Measurements from ENCODE around the gene SPATA2L. TPM values are rescaled to one million over a fixed set of nuclear protein-coding genes. Genes with fewer than 3 reads are reported as not detected.

The SPATA2L gene
- total RNA-seq, 4 donors from 2014 or later = 1.3 to 7.5 (median 3.2) TPM

DNA sequence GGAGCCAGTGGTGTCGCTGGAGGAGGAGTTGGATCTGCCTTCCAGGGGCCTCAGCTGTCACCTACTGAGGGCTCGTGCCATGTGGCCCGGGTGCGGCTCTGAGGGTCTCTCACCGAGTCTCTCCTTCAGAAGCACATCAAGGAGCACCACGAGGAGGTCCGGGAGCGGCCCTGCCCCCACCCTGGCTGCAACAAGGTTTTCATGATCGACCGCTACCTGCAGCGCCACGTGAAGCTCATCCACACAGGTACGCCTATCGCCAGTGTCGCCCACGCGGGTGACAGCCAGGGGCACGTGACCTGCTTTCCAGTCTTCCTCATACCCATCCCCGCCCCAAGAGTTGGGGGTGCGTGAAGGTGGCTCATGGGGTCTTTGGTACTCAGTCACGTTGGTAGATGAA, 32.3 kb upstream of the SPATA2L start:
- no peaks in the 10 kb centered on the region for H3K4me1 ChIP-seq
- H3K36me3 ChIP-seq = peaks cover 0 to 95% of the 10 kb centered on the region in 2 donors
- H3K27me3 ChIP-seq = no peaks in the 10 kb centered on the region
- in situ Hi-C loops (cut with MboI; ENCODE audit: low sequenced_read_pairs in 4 of 4) (no loop called here), intact Hi-C loops (cut with DNase I; ENCODE audit: low total_unique reads) (no loop called here)
- no peak overlapping the region for H3K4me3 ChIP-seq
- no peak overlapping the region for H3K27ac ChIP-seq
- DNase-seq = no peak
- ATAC-seq = no peak
- H3K9me3 ChIP-seq = no peaks in the 10 kb centered on the region
- TF ChIP-seq, protein P1, sequence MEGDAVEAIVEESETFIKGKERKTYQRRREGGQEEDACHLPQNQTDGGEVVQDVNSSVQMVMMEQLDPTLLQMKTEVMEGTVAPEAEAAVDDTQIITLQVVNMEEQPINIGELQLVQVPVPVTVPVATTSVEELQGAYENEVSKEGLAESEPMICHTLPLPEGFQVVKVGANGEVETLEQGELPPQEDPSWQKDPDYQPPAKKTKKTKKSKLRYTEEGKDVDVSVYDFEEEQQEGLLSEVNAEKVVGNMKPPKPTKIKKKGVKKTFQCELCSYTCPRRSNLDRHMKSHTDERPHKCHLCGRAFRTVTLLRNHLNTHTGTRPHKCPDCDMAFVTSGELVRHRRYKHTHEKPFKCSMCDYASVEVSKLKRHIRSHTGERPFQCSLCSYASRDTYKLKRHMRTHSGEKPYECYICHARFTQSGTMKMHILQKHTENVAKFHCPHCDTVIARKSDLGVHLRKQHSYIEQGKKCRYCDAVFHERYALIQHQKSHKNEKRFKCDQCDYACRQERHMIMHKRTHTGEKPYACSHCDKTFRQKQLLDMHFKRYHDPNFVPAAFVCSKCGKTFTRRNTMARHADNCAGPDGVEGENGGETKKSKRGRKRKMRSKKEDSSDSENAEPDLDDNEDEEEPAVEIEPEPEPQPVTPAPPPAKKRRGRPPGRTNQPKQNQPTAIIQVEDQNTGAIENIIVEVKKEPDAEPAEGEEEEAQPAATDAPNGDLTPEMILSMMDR (IDR thresholded peaks at IDR 0.05 in 4 of 5, conservative IDR thresholded peaks at IDR 0.05 in 1 of 5) = no peak
- TF ChIP-seq POLR2A (IDR thresholded peaks at IDR 0.05) = no peak

DNA sequence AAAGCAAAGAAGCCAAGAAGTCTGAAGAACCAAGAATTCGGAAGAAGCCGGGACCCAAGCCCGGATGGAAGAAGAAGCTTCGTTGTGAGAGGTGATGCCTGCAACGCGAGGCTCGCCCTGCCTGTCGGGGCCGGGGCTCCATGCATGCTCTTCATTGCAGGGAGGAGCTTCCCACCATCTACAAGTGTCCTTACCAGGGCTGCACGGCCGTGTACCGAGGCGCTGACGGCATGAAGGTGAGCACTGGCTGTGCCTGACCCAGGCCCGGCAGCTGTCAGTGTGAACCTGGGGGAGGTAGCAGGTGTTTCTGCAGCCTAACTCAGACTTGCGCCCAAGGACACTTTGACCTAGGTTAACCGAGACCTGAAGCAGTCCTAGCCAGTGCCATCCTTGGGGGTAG, 31.8 kb upstream of the SPATA2L start:
- intact Hi-C loops (cut with DNase I; ENCODE audit: low total_unique reads) = no loop called here

DNA sequence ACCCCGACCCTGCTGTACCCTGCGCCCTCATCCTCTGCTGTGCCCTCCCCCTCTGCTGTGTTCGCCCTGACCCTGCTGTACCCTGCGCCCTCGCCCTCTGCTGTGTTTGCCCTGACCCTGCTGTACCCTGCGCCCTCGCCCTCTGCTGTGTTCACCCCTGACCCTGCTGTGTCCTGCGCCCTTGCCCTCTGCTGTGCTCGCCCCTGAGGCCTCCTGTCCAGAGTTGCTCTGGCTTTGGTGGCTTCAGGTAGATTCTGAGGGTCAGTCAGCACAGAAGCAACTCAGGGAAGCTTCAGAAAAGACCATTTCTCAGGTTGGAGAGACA, 31.4 kb upstream of the SPATA2L start:
- H3K36me3 ChIP-seq = peaks cover 0 to 92% of the 10 kb centered on the region in 2 donors
- no peaks in the 10 kb centered on the region for H3K9me3 ChIP-seq
- ATAC-seq = no peak
- DNase-seq = no peak
- intact Hi-C loops (cut with DNase I; ENCODE audit: low total_unique reads) (no loop called here), in situ Hi-C loops (cut with MboI; ENCODE audit: low sequenced_read_pairs in 4 of 4) (no loop called here)
- H3K4me1 ChIP-seq = no peaks in the 10 kb centered on the region
- no peaks in the 10 kb centered on the region for H3K27me3 ChIP-seq
- H3K27ac ChIP-seq = no peak overlapping the region
- no peak overlapping the region for H3K4me3 ChIP-seq
- TF ChIP-seq, protein P1 (IDR thresholded peaks at IDR 0.05 in 4 of 5, conservative IDR thresholded peaks at IDR 0.05 in 1 of 5) = no peak
- no peak for TF ChIP-seq POLR2A (IDR thresholded peaks at IDR 0.05)

More for the DNA sequence above, 31.8 kb upstream of the SPATA2L start:
- peaks cover 0 to 93% of the 10 kb centered on the region in 2 donors for H3K36me3 ChIP-seq
- no peaks in the 10 kb centered on the region for H3K27me3 ChIP-seq
- TF ChIP-seq, protein P1 (IDR thresholded peaks at IDR 0.05 in 4 of 5, conservative IDR thresholded peaks at IDR 0.05 in 1 of 5) = no peak
- TF ChIP-seq POLR2A (IDR thresholded peaks at IDR 0.05) = no peak
- DNase-seq (no peak), ATAC-seq (no peak)
- in situ Hi-C loops (cut with MboI; ENCODE audit: low sequenced_read_pairs in 4 of 4) = no loop called here
- no peaks in the 10 kb centered on the region for H3K4me1 ChIP-seq
- H3K4me3 ChIP-seq = no peak overlapping the region
- H3K9me3 ChIP-seq = no peaks in the 10 kb centered on the region
- no peak overlapping the region for H3K27ac ChIP-seq

DNA sequence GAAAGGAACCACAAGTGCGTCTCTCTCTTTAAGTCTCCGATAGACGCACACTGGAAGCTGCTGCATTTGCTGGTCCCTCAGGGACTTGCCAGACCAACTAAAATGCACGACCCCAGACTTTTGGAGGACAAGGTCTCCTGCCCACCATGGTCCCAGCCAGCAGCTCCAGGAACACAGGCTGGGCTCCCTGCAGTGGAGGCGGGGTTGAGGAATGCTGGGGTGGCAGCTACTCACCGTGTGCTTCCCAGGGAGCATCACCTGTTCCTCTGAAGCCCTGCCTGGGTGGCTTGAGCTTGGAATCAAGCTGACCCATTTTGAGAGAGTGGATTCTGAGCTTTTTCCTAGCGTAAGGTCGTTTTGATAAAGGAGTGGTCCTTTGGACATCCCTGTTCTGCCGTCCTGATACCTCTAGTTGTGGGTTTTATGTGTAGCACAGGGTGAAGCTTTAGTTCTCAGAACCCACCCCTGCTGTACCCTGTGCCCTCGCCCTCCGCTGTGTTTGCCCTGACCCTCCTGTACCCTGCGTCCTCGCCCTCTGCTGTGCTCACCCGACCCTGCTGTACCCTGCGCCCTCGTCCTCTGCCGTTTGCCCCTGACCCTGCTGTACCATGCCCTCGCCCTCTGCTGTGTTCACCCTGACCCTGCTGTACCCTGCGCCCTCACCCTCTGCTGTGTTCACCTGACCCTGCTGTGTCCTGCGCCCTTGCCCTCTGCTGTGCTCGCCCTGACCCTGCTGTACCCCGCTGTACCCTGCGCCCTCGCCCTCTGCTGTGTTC, 30.8 kb upstream of the SPATA2L start:
- Histone ChIP-seq H3K27ac (no peak overlapping the region), H3K27me3 (no peaks in the 10 kb centered on the region), H3K4me3 (no peak overlapping the region), H3K4me1 (no peaks in the 10 kb centered on the region), H3K9me3 (no peaks in the 10 kb centered on the region), H3K36me3 (peaks cover 0 to 92% of the 10 kb centered on the region in 2 donors)
- TF ChIP-seq POLR2A (IDR thresholded peaks at IDR 0.05) = no peak
- TF ChIP-seq, protein P1 (IDR thresholded peaks at IDR 0.05 in 4 of 5, conservative IDR thresholded peaks at IDR 0.05 in 1 of 5) = no peak
- intact Hi-C loops (cut with DNase I; ENCODE audit: low total_unique reads) (no loop called here), in situ Hi-C loops (cut with MboI; ENCODE audit: low sequenced_read_pairs in 4 of 4) (no loop called here)
- no peak for ATAC-seq
- DNase-seq = no peak
